SK-N-SH (cell line): Measurements from ENCODE around the gene PSTPIP1. TPM values are rescaled to one million over a fixed set of nuclear protein-coding genes. Genes with fewer than 3 reads are reported as not detected.

Experiments used
- CTCF ChIA-PET: fragments of 300-600, 350-600 bp; formaldehyde crosslinking; extraction: SDS; loops from one replicate; lab custom pipeline; 2021; lab: Yijun Ruan, JAX
- POLR2A ChIA-PET: fragments of 350-600 bp; sonication (Branson Sonifier 250); formaldehyde crosslinking; extraction: SDS; loops from one replicate; lab custom pipeline; 2020; ENCODE audit warnings: antibody characterized with exemption, inconsistent platforms; lab: Yijun Ruan, JAX
- DNase-seq: peaks from one replicate; pipeline ENCODE4 v3.0.0; 2012
- H2AFZ ChIP-seq: fragments of 200-600 bp; sonication (generic); 2 replicates; pipeline ENCODE4 v1.8.1; 2016; ENCODE audit warnings: antibody characterized with exemption, mild to moderate bottlenecking, low read depth
- H3F3A ChIP-seq: fragments of 200-600 bp; sonication (generic); replicated peaks from 2 replicates; pipeline ENCODE3; 2016; ENCODE audit warnings: antibody characterized with exemption, mild to moderate bottlenecking; ENCODE audit not compliant: insufficient read depth
- H3K27ac ChIP-seq, 2 experiments: fragments of 200-500 bp in 1 of 2; fragments of 200-600 bp in 1 of 2; sonication (Bioruptor generic) in 1 of 2; sonication (generic), shearing (Covaris generic) in 1 of 2; 2 replicates each; pipeline versions ENCODE4 v1.5.1 to v1.6.1; 2014 to 2016; ENCODE audit warnings: low read depth in 2 of 2, inconsistent platforms in 1 of 2, low read length in 1 of 2, mild to moderate bottlenecking in 1 of 2, mixed read lengths in 1 of 2
- H3K27me3 ChIP-seq: fragments of 200-600 bp; sonication (generic), shearing (Covaris generic); 2 replicates; pipeline ENCODE4 v1.6.1; 2016; ENCODE audit warnings: mixed run types; ENCODE audit not compliant: insufficient read depth
- H3K36me3 ChIP-seq, 2 experiments: fragments of 200-500 bp in 1 of 2; fragments of 200-600 bp in 1 of 2; sonication (Bioruptor generic) in 1 of 2; sonication (generic) in 1 of 2; replicated peaks in 1 of 2; 2 replicates each; pipeline versions ENCODE3 to v1.5.1; 2014 to 2016; ENCODE audit warnings: low read length in 1 of 2, mild to moderate bottlenecking in 1 of 2; ENCODE audit not compliant: insufficient read depth in 2 of 2, control insufficient read depth in 1 of 2
- H3K4me1 ChIP-seq, 2 experiments: fragments of 200-500 bp in 1 of 2; fragments of 200-600 bp in 1 of 2; sonication (Bioruptor generic) in 1 of 2; sonication (generic), shearing (Covaris generic) in 1 of 2; 2 replicates each; pipeline versions ENCODE4 v1.5.1 to v1.6.1; 2014 to 2016; ENCODE audit warnings: low read depth in 1 of 2, low read length in 1 of 2, mixed run types in 1 of 2; ENCODE audit not compliant: insufficient read depth in 2 of 2, control insufficient read depth in 1 of 2
- H3K4me2 ChIP-seq: fragments of 200-600 bp; sonication (generic), shearing (Covaris generic); 2 replicates; pipeline ENCODE4 v1.6.1; 2017; ENCODE audit warnings: mixed run types
- H3K4me3 ChIP-seq, 2 experiments: fragments of 200-500 bp in 1 of 2; fragments of 200-600 bp in 1 of 2; sonication (Bioruptor generic) in 1 of 2; sonication (generic), shearing (Covaris generic) in 1 of 2; 2 replicates each; pipeline versions ENCODE4 v1.5.1 to v1.8.1; 2014 to 2016; ENCODE audit warnings: low read depth in 2 of 2, inconsistent platforms in 1 of 2, low read length in 1 of 2, mild to moderate bottlenecking in 1 of 2, mixed read lengths in 1 of 2, moderate library complexity in 1 of 2
- H3K79me2 ChIP-seq: fragments of 200-600 bp; sonication (generic); 2 replicates; pipeline ENCODE4 v1.8.1; 2017; ENCODE audit warnings: mild to moderate bottlenecking; ENCODE audit not compliant: insufficient read depth
- H3K9ac ChIP-seq: fragments of 200-600 bp; sonication (generic); 2 replicates; pipeline ENCODE4 v1.6.1; 2017; ENCODE audit warnings: mixed run types
- H3K9me2 ChIP-seq: fragments of 200-600 bp; sonication (generic); 2 replicates; pipeline ENCODE4 v1.6.1; 2017; ENCODE audit warnings: mixed run types
- H3K9me3 ChIP-seq: fragments of 200-600 bp; sonication (generic); 2 replicates; pipeline ENCODE4 v1.6.1; 2017; ENCODE audit warnings: mixed run types, mild to moderate bottlenecking, moderate library complexity
- H4K20me1 ChIP-seq: fragments of 200-600 bp; sonication (generic); 2 replicates; pipeline ENCODE4 v1.6.1; 2017; ENCODE audit warnings: mild to moderate bottlenecking, mixed run types; ENCODE audit not compliant: insufficient read depth
- GATA2 ChIP-seq: sonication (generic); formaldehyde crosslinking; IDR thresholded peaks from 2 replicates; pipeline ENCODE4 v1.5.0; 2020; ENCODE audit warnings: mild to moderate bottlenecking, missing genetic modification reagents
- SMC3 ChIP-seq: IDR thresholded peaks from 2 replicates; pipeline ENCODE4 v1.6.1; 2012; ENCODE audit warnings: low read depth, low read length, improper control_type of control experiment
- YY1 ChIP-seq: IDR thresholded peaks from 2 replicates; pipeline ENCODE4 v1.4.0; 2012; ENCODE audit warnings: low read depth, mild to moderate bottlenecking
- WGBS: methylation state at CpG from one replicate; pipeline ENCODE4 v1.1.6; 2017; ENCODE audit warnings: low lambda C conversion rate; 5-methylcytosine and 5-hydroxymethylcytosine counted together
- polyA plus RNA-seq, 3 experiments: library from polyadenylated mRNA; depleted of rRNA; stranded (reverse); fragments of >200 nt; gene quantifications; 2 replicates each; pipeline ENCODE4 v1.2.3, GENCODE V29; 2012
- TF ChIP-seq, protein P1 (sequence below): IDR thresholded peaks from 2 replicates; pipeline ENCODE4; 2012
- TF ChIP-seq, protein P2 (sequence below): IDR thresholded peaks from 2 replicates; pipeline ENCODE4 v1.6.1; 2012; ENCODE audit warnings: mild to moderate bottlenecking, low read depth, low read length, moderate library complexity
- TF ChIP-seq, protein P3 (sequence below): fragments of 200-600 bp; sonication (generic); IDR thresholded peaks from 2 replicates; pipeline ENCODE4 v1.6.1; 2017; ENCODE audit warnings: antibody characterized with exemption, mild to moderate bottlenecking, moderate library complexity

The PSTPIP1 gene
- polyA plus RNA-seq, 1 of the 3 experiments (the other 2 are of a cell fraction), result 0.69 TPM

GRCh38 chr15:77022646-77023575, 28.0 kb downstream of the PSTPIP1 start:
- H3K27ac ChIP-seq, result no peak overlapping the region
- TF ChIP-seq, protein P1, sequence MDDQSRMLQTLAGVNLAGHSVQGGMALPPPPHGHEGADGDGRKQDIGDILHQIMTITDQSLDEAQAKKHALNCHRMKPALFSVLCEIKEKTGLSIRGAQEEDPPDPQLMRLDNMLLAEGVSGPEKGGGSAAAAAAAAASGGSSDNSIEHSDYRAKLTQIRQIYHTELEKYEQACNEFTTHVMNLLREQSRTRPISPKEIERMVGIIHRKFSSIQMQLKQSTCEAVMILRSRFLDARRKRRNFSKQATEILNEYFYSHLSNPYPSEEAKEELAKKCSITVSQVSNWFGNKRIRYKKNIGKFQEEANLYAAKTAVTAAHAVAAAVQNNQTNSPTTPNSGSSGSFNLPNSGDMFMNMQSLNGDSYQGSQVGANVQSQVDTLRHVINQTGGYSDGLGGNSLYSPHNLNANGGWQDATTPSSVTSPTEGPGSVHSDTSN, result no peak
- TF ChIP-seq, protein P2, sequence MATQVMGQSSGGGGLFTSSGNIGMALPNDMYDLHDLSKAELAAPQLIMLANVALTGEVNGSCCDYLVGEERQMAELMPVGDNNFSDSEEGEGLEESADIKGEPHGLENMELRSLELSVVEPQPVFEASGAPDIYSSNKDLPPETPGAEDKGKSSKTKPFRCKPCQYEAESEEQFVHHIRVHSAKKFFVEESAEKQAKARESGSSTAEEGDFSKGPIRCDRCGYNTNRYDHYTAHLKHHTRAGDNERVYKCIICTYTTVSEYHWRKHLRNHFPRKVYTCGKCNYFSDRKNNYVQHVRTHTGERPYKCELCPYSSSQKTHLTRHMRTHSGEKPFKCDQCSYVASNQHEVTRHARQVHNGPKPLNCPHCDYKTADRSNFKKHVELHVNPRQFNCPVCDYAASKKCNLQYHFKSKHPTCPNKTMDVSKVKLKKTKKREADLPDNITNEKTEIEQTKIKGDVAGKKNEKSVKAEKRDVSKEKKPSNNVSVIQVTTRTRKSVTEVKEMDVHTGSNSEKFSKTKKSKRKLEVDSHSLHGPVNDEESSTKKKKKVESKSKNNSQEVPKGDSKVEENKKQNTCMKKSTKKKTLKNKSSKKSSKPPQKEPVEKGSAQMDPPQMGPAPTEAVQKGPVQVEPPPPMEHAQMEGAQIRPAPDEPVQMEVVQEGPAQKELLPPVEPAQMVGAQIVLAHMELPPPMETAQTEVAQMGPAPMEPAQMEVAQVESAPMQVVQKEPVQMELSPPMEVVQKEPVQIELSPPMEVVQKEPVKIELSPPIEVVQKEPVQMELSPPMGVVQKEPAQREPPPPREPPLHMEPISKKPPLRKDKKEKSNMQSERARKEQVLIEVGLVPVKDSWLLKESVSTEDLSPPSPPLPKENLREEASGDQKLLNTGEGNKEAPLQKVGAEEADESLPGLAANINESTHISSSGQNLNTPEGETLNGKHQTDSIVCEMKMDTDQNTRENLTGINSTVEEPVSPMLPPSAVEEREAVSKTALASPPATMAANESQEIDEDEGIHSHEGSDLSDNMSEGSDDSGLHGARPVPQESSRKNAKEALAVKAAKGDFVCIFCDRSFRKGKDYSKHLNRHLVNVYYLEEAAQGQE, result no peak
- TF ChIP-seq, protein P3, sequence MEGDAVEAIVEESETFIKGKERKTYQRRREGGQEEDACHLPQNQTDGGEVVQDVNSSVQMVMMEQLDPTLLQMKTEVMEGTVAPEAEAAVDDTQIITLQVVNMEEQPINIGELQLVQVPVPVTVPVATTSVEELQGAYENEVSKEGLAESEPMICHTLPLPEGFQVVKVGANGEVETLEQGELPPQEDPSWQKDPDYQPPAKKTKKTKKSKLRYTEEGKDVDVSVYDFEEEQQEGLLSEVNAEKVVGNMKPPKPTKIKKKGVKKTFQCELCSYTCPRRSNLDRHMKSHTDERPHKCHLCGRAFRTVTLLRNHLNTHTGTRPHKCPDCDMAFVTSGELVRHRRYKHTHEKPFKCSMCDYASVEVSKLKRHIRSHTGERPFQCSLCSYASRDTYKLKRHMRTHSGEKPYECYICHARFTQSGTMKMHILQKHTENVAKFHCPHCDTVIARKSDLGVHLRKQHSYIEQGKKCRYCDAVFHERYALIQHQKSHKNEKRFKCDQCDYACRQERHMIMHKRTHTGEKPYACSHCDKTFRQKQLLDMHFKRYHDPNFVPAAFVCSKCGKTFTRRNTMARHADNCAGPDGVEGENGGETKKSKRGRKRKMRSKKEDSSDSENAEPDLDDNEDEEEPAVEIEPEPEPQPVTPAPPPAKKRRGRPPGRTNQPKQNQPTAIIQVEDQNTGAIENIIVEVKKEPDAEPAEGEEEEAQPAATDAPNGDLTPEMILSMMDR, result no peak
- ChIA-PET POLR2A (no interaction called here), CTCF (interaction anchor here (0.6 to 4.2 kb wide), 18 partner anchors 9 to 798 kb away, joined by 3 to 46 read pairs (median 5); partner anchors contain the start of genes LINGO1 and SCAPER)
- H3K9ac ChIP-seq, result no peak overlapping the region
- H3K4me3 ChIP-seq, result no peak overlapping the region
- no peaks in the 10 kb centered on the region for H3K9me3 ChIP-seq
- H4K20me1 ChIP-seq, result no peaks in the 10 kb centered on the region
- H3K36me3 ChIP-seq, result no peaks in the 10 kb centered on the region
- no peaks in the 10 kb centered on the region for H3F3A ChIP-seq
- no peaks in the 10 kb centered on the region for H3K79me2 ChIP-seq
- H3K27me3 ChIP-seq, result no peaks in the 10 kb centered on the region
- H3K9me2 ChIP-seq, result no peaks in the 10 kb centered on the region
- WGBS, result 91% methylated on average over 14 of the region's 14 CpGs
- no peak overlapping the region for H2AFZ ChIP-seq
- H3K4me1 ChIP-seq, result peaks cover 8 to 10% of the 10 kb centered on the region in 2 experiments; a peak in 3 of 4 replicates
- no peak for DNase-seq
- no peak overlapping the region for H3K4me2 ChIP-seq

- no peak overlapping the region for H3K9ac ChIP-seq
- WGBS, result 48% methylated on average over 19 of the region's 20 CpGs
- no peaks in the 10 kb centered on the region for H3K79me2 ChIP-seq
- H3K9me2 ChIP-seq, result no peaks in the 10 kb centered on the region
- no peak overlapping the region for H3K27ac ChIP-seq
- no peaks in the 10 kb centered on the region for H3K9me3 ChIP-seq
- H3F3A ChIP-seq, result no peaks in the 10 kb centered on the region
- H3K4me1 ChIP-seq, result peaks cover 1 to 10% of the 10 kb centered on the region in 2 experiments; a peak in 3 of 4 replicates
- POLR2A ChIA-PET, result no interaction called here
- no peak overlapping the region for H2AFZ ChIP-seq
- H3K27me3 ChIP-seq, result no peaks in the 10 kb centered on the region
- no peak for DNase-seq
- no peak overlapping the region for H3K4me3 ChIP-seq
- no peaks in the 10 kb centered on the region for H3K36me3 ChIP-seq
- CTCF ChIA-PET, result interaction anchor here (0.6 to 4.2 kb wide), 16 partner anchors 9 to 797 kb away, joined by 3 to 46 read pairs (median 6); partner anchors contain the start of genes LINGO1 and SCAPER
- H3K4me2 ChIP-seq, result no peak overlapping the region
- H4K20me1 ChIP-seq, result no peaks in the 10 kb centered on the region
- TF ChIP-seq SMC3, result no peak
- TF ChIP-seq GATA2 (CRISPR knock-in tag), result no peak
- no peak for TF ChIP-seq YY1
Observed at GRCh38 chr15:77023576-77024272, 28.8 kb downstream of the PSTPIP1 start.
